GM18519 (cell line): ENCODE results near the gene FGD4.
"Not testable (repeated sequence)": the region's sequence is repeated elsewhere in the genome, so short reads cannot be mapped to it uniquely, and the experiment has no call there.

Source experiments
- ATAC-seq: cut with Tn5 transposase; IDR thresholded peaks from one replicate; pipeline ENCODE4 v1.9.1; 2021; ENCODE audit warnings: mild to moderate bottlenecking, moderate library complexity; ENCODE audit not compliant: unreplicated experiment, low FRiP score

The FGD4 gene

GRCh38 chr12:32515137-32515873 is 115.9 kb downstream of the FGD4 start:
- no peak for ATAC-seq

GRCh38 chr12:32516230-32516629 is 116.9 kb downstream of the FGD4 start:
- ATAC-seq = no peak

- no peak for ATAC-seq
Observed at GRCh38 chr12:32517966-32518365, 118.6 kb downstream of the FGD4 start.

DNA sequence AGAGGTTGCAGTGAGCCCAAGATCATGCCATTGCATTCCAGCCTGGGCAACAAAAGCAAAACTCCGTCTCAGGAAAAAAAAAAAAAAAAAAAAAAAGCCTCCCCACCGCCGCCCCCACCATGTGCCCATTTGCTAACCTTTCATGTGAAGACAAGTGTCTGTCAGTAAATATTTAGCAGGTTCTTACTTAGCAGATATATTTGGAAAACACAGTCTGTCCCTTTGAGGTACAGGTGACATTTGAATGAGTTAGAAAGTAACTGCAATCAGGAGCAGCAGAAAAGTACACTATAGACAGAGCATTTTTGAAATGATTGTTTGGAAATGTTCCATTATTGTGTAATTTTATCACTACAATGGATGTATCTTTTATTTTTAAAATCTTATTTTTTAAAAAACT is 119.7 kb downstream of the FGD4 start:
- ATAC-seq = no peak

DNA sequence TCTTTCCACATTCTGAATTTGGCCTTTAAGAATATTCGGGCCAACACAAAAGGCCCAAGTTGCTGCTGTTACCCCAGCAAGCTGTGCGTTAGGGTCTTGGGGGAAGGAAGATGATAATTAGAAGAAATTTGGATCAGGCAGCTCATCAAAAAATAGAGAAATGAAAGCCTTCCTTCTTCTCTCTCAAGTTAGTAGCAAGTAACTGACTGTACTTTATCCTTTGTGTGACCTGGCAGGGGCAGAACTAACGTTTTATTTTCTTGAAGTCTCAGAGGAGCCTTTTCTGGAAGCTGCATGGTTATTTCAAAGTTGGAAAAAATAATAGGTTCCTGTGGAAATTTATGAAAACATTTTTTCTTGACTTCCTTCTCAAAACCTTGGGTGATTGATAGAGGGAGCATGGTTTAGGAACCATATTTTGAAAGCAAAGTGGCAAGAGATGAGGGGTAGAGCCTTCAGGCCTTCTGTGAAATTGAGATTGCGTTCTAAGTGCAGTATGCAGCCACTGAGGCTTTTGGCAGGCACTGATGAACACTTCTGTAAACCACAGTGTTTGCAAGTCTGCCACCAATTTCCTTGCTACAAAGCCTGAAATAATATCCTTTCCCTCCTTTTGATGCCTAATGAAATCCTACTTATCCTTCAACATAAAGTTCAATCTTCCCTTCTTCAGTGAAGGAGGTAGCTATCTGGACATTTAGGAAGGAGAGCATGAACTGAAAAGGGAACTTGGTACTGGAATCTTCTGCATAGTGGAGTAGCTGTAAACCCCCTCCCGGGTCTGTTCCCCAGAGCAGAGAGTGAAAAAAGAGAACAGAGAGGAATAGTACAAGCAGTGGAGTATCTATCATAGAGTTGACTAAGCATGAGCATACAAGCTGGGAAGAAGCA is 123.2 kb downstream of the FGD4 start:
- ATAC-seq = peak; percentile 70

DNA sequence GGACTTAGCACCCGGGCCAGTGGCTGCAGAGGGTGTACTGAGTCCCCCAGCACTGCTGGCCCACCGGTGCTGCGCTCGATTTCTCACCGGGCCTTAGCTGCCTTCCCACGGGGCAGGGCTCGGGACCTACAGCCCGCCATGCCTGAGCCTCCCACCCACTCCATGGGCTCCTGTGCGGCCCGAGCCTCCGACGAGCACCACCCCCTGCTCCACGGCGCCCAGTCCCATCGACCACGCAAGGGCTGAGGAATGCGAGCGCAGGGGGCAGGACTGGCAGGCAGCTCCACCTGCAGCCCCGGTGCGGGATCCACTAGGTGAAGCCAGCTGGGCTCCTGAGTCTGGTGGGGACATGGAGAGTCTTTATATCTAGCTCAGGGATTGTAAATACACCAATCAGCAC is 126.4 kb downstream of the FGD4 start:
- not testable (repeated sequence) for ATAC-seq

- ATAC-seq = not testable (repeated sequence)
Observed at GRCh38 chr12:32526343-32526742, 127.0 kb downstream of the FGD4 start.

DNA sequence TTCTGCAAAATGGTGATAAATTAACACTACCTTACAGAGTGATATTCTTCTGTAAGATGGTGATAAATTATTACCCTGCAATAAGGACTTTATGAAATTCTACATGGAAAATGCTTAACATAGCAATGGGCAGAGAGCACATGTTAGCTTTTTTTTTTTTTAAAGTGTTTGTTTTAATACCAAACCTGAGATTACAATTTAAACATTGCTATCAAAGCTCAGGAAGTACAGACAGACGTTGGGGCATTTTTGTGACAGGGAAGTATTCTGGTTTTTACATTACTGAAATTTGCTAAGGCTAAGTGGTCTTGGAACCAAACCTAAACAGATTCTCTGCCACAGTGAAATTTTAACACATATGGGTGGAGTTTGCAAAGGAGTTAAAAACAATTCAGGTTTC is 133.1 kb downstream of the FGD4 start:
- no peak for ATAC-seq

GRCh38 chr12:32532951-32533350 is 133.6 kb downstream of the FGD4 start:
- ATAC-seq = no peak

DNA sequence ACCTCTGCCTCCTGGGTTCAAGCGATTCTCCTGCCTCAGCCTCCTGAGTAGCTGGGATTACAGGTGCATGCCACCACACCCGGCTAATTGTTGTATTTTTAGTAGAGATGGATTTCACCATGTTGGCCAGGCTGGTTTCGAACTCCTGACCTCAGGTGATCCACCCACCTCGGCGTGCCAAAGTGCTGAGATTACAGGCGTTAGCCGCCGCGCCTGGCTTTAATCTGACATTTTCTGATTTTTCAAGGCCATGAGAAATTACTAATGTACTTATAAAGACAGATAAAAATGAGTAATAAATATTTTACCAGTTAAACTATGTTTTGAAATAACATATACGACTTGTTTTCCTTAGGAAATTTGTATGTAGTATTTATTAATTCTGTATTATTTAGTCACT is 134.1 kb downstream of the FGD4 start:
- ATAC-seq = not testable (repeated sequence)

- no peak for ATAC-seq
Observed at GRCh38 chr12:32533971-32534590, 134.7 kb downstream of the FGD4 start.

GRCh38 chr12:32534698-32535097 is 135.3 kb downstream of the FGD4 start:
- no peak for ATAC-seq

- no peak for ATAC-seq
Observed at GRCh38 chr12:32535288-32535999, 136.1 kb downstream of the FGD4 start.

- ATAC-seq = no peak
Observed at GRCh38 chr12:32536000-32536345, 136.6 kb downstream of the FGD4 start.

GRCh38 chr12:32541754-32542374 is 142.5 kb downstream of the FGD4 start:
- no peak for ATAC-seq

DNA sequence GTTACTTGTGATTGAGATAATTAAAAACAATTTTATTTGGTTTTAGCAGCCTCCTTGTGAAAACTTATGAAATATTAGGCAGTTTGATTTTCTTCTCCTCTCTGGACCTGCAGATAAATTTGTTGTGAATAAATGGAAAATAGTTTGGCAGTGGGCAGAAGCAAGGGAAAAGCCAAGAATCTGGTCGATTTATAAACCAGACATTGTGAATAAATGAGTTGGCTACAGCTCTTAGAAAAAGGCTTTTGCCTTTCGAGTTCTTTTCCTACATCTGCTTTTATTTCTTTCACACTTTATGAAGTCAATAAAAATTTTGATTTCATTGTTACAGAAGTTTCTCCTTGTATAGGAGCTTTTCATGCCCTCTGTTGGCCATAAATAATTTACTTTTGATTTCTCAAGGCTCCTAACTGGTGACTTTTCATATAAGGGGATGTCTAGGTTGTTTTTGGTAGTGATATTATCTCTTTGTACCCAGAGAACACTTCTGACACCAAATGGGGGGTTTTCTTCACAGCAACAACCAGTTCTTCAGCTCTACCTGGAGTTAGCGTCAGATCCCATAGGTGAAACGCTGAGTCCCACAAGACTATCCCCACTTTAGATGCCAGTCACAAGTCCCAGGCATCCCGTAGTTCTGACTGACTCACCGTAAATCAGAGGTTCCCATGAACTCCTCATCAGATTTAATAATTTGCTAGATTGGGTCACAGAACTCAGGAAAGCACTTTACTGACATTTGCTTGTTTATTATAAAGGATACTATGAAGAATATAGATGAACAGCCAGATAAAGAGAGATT is 143.3 kb downstream of the FGD4 start:
- ATAC-seq = no peak

DNA sequence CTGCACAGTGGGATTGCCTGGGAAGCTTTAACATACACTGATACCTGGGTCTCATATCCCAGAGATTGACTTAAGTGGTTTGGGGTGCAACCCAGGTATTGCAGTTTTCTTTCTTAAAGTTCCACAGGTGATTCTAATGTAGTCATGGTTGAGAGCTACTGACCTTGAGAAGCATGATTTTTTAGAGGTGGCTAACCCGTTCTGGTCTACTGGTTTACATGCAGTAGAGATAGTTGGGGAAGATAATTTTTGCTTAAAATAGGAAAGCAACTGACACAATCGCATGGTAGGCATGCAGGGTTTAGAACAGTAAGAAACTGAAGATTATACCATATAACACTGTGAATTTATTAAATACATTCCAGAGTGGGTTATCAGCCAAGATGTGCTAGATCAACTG is 145.5 kb downstream of the FGD4 start:
- no peak for ATAC-seq

DNA sequence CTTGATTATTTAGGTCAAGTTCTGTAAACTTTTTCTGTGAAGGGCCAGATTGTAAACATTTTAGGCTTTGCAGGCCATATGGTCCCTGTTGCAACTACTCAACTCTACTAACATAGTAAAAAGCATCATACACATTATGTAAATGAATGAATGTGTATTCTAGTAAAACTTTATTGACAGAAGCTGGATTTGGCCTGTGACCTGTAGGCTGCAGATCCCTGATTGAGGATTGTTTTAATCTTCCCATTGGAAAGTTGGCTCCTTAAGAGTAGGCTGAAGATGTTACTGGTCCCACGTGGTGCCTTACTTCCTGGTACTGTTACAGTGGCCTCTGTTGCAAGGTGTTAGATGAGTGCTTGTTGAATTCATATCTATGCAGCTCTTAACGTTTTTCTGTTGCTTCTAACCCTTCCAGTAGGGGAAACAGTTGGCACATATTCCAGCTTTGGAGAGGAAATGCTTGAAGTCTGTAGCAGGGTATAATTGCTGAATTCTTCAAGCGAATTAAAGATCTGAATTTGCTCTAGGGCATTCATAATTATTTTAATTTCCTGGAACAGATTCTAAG is 146.1 kb downstream of the FGD4 start:
- no peak for ATAC-seq

GRCh38 chr12:32546272-32546671 is 146.9 kb downstream of the FGD4 start:
- ATAC-seq = no peak
